Measurements from ENCODE around the gene EFHC1.

Gene EFHC1

DNA sequence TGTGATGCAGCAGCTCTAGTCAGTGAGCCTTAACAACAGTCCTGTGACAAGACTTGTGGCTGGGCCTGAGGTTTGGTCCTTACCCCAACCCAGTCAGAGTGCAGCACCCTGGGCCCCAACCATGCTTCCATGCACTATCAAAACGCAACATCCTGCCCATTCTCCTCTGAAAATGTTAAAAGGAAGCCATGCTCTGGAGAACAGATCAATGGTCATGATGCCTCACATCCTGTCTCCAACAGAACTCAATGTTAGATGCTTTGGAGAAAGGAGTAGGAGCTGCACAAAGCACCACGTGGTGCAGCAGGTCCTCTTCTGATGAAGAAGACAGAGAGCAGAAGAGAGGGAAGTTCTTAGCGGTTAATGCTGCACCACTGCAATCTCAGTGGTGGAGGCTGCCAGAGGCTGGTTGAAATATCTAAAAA, 114.8 kb downstream of the EFHC1 start:
- TF ChIP-seq, protein P1, sequence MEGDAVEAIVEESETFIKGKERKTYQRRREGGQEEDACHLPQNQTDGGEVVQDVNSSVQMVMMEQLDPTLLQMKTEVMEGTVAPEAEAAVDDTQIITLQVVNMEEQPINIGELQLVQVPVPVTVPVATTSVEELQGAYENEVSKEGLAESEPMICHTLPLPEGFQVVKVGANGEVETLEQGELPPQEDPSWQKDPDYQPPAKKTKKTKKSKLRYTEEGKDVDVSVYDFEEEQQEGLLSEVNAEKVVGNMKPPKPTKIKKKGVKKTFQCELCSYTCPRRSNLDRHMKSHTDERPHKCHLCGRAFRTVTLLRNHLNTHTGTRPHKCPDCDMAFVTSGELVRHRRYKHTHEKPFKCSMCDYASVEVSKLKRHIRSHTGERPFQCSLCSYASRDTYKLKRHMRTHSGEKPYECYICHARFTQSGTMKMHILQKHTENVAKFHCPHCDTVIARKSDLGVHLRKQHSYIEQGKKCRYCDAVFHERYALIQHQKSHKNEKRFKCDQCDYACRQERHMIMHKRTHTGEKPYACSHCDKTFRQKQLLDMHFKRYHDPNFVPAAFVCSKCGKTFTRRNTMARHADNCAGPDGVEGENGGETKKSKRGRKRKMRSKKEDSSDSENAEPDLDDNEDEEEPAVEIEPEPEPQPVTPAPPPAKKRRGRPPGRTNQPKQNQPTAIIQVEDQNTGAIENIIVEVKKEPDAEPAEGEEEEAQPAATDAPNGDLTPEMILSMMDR (IDR thresholded peaks at IDR 0.05; ENCODE audit: low read depth, low read length, missing control alignments), result no peak
- DNase-seq (ENCODE audit: extremely low read depth, low read depth), result no peak
- no peak overlapping the region for H3K4me3 ChIP-seq (replicated peaks; ENCODE audit: low read depth, low read length)

DNA sequence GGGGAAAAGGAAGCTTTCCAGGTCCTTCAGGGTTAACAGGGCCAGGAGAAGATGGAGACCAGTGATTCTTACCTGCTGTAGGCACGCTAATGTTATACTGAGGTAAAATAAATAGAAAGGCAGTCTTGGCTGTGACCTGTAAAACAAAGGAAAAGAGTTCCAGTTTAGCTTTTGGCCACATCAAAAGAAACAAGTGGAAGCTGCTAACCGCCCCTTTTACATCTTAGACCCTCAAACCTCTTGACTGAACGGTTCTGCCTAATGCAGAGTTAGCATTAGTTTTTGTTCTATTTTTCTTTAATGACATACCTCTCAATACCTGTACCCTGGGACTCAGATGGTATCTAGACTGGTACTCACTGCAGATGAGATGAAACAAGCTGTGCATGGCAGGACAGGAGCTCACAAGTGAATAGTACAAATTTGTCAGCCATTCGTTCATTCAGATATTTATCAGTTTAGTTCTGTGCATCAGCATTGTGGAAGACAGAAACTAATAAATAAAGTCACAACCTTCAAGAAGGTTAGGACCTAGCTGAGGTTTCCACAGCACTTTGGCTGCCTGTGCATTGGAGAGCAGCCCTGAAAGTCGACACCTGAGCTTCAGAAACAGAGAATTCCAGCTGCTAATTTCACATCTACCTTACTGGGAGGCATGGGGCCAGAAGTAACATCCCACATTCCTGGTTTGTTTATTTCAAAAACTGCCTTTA, 115.7 kb downstream of the EFHC1 start:
- no peak overlapping the region for H3K4me3 ChIP-seq (replicated peaks; ENCODE audit: low read depth, low read length)
- TF ChIP-seq, protein P1 (IDR thresholded peaks at IDR 0.05; ENCODE audit: low read depth, low read length, missing control alignments), result no peak
- no peak for DNase-seq (ENCODE audit: extremely low read depth, low read depth)

DNA sequence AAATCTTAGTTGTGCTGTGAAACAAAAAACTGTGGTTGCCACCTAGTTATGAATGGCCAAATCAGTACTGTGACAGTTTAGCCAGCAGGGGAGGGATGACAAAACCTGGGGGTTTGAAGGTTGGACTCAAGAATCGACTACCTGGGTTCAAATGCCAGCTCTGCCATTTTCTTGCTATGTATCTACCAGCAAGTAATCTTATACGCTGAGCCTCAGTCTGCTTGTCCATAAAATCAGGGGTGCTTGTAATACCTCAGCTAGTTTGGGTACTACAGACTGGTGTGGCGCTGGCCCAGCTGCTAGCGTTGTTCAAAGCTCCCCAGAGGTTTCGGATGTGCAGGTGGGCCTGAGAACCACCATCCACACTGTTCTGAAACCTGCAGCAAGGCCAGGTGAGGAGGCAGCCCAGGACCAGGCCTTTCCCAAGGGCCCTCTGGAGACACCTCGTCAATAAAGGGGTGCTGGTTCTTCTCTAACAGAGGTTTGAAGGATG, 116.3 kb downstream of the EFHC1 start:
- TF ChIP-seq, protein P1 (IDR thresholded peaks at IDR 0.05; ENCODE audit: low read depth, low read length, missing control alignments), result no peak
- DNase-seq (ENCODE audit: extremely low read depth, low read depth), result no peak
- no peak overlapping the region for H3K4me3 ChIP-seq (replicated peaks; ENCODE audit: low read depth, low read length)

DNA sequence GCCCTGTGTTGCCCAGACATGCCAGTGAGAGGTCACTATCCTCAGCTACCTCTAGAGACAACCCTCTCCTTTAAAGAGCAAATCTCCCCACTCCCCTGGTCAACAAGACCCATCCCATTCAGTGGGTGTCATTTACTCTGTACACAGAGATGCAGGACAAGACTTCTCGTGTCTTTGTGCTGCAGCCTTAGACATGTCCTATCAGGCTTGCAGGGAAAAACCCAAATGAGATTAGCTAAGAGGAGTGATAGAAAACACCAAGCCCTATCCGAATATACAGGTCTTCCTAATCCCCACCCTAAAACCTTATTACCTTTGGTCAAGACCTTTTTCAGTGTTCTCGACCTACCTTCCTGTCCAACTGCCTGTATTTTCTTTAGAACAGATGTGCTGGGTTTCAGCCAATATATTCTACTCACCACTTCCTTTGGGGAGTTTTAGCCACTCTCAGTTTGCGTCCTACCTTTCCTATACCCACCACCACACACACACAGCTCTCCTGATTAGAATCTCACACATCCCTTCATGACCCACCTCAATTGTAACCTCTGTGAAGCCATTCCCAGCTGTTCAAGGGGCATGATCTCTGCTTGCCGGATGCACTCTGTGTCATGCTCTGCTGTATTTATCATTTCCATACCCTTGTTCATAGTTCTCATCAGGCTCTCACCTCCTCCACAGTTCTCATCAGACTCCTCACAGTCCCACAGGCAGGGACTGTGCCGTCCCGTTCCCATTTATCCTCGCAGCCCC, 117.0 kb downstream of the EFHC1 start:
- DNase-seq (ENCODE audit: extremely low read depth, low read depth), result no peak
- TF ChIP-seq, protein P1 (IDR thresholded peaks at IDR 0.05; ENCODE audit: low read depth, low read length, missing control alignments), result no peak
- no peak overlapping the region for H3K4me3 ChIP-seq (replicated peaks; ENCODE audit: low read depth, low read length)

DNA sequence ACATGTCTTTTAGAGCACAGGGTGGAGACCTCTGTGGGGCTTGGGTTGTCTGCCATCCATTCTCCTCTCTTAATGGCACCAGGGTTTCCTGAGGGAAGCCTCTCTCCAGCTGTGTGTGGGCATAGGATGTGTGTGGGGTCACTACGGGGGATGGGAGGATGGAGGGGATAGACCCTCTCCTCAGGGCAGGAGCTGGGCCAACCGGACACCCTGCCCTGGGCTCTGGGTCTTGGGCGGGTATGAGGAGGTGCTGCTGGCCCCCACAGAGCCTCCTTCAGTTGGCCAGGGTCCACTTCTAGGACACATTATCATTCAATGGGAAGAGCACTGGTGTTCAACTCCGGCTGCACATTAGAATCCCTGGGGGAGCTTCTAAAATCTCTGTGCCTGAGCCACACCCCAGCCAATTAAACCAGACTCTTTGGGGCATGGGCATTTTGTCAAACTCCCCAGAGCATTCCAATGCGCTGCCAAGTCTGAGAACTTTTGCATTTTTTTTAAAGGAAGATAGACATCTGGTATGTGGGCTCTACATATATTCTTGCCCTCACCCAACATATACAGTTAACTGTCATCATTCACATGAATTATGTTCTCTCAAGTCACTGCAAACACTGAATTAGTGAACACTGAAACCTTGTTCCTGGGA, 118.2 kb downstream of the EFHC1 start:
- no peak overlapping the region for H3K4me3 ChIP-seq (replicated peaks; ENCODE audit: low read depth, low read length)
- TF ChIP-seq, protein P1 (IDR thresholded peaks at IDR 0.05; ENCODE audit: low read depth, low read length, missing control alignments), result no peak
- DNase-seq (ENCODE audit: extremely low read depth, low read depth), result no peak

DNA sequence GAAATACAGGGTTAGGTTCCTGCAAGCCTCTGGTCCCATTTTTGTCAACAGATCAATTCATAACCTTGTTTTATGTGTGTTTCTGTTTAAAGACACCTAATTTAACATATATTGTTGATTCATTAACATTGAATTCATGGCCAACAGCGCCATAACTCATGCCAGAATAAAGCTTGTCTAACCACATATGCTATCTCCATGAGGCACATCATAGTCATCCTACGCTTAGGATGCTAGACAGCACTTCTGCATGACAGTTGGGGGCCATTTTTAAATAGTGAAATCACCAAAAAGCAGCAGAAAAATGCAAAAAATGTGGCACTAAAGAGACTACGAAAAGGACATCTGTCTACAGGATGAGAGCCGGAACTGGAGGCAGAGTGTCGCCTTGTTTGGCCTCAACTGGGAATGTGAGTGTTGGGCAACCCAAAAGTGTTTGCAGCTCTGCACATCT, 118.8 kb downstream of the EFHC1 start:
- H3K4me3 ChIP-seq (replicated peaks; ENCODE audit: low read depth, low read length), result 0 out of 2 replicates have a peak overlapping the region, but pooled peaks have one; percentile 12
- no peak for DNase-seq (ENCODE audit: extremely low read depth, low read depth)
- TF ChIP-seq, protein P1 (IDR thresholded peaks at IDR 0.05; ENCODE audit: low read depth, low read length, missing control alignments), result no peak

Measured in HFF-Myc (cell line).